Body of pancreas (tissue), 4 donors: ENCODE results near the gene HES2. TPM values are rescaled to one million over a fixed set of nuclear protein-coding genes. Genes with fewer than 3 reads are reported as not detected.

Experiments used
- ATAC-seq: fragments of 150-250 bp; one replicate; pipeline ENCODE4 v1.9.1; 2016
- DNase-seq, 4 donors: peaks; one replicate each; pipeline ENCODE4 v3.0.0-alpha.2; 2019
- H3K27ac ChIP-seq, 4 donors: fragments of 200-600 bp; sonication (generic); 1 replicate in 3 of 4; 2 replicates in 1 of 4; pipeline versions ENCODE4 v1.5.1 to v1.6.1; 2016 to 2019; ENCODE audit warnings: mild to moderate bottlenecking in 1 of 4, mixed read lengths in 1 of 4, moderate library complexity in 1 of 4
- H3K27me3 ChIP-seq, 2 donors: fragments of 200-600 bp; sonication (generic); one replicate each; pipeline ENCODE4 v1.6.0; 2016; ENCODE audit warnings: mild to moderate bottlenecking in 1 of 2
- H3K36me3 ChIP-seq, 2 donors: fragments of 200-600 bp; sonication (generic); replicated peaks in 1 of 2; 2 replicates each; pipeline ENCODE4 v1.5.1; 2016; ENCODE audit warnings: low read depth in 2 of 2; ENCODE audit not compliant: insufficient read depth in 1 of 2
- H3K4me1 ChIP-seq: fragments of 200-600 bp; sonication (generic); one replicate; pipeline ENCODE4 v1.6.0; 2016
- H3K4me3 ChIP-seq, 2 donors: fragments of 200-600 bp; sonication (generic); 1 replicate in 1 of 2; 2 replicates in 1 of 2; pipeline ENCODE4 v1.5.1; 2016 to 2019
- H3K9me3 ChIP-seq, 3 donors: fragments of 200-600 bp; sonication (generic); 1 replicate in 2 of 3; 2 replicates in 1 of 3; pipeline ENCODE4 v1.5.1; 2016
- POLR2A ChIP-seq, 3 donors: fragments of 450-650 bp; IDR thresholded peaks; one replicate each; pipeline ENCODE4 v1.6.1; 2016; ENCODE audit warnings: antibody characterized with exemption in 3 of 3, mild to moderate bottlenecking in 2 of 3
- WGBS, 2 donors: methylation state at CpG; one replicate each; pipeline ENCODE4 v1.1.5; 2017; 5-methylcytosine and 5-hydroxymethylcytosine counted together
- intact Hi-C: fragments of 100-400 bp; cut with DNase I; formaldehyde crosslinking; loops from one replicate; pipeline ENCODE4 v1.15.1; 2023
- total RNA-seq, 2 donors: library from RNA; depleted of rRNA; stranded (reverse); fragments of >200 nt; gene quantifications; one replicate each; pipeline ENCODE4 v1.1.0, GENCODE V29; 2016
- TF ChIP-seq, protein P1 (sequence below), 7 experiments: fragments of 450-650 bp in 4 of 7; fragments of 200-600 bp in 3 of 7; sonication (generic) in 3 of 7; IDR thresholded peaks; one replicate each; pipeline ENCODE4 v1.5.1; 2016 to 2019; ENCODE audit warnings: antibody characterized with exemption in 7 of 7

The HES2 gene
- total RNA-seq, 2 donors from 2014 or later, result 0.26 TPM; not detected in 1

DNA sequence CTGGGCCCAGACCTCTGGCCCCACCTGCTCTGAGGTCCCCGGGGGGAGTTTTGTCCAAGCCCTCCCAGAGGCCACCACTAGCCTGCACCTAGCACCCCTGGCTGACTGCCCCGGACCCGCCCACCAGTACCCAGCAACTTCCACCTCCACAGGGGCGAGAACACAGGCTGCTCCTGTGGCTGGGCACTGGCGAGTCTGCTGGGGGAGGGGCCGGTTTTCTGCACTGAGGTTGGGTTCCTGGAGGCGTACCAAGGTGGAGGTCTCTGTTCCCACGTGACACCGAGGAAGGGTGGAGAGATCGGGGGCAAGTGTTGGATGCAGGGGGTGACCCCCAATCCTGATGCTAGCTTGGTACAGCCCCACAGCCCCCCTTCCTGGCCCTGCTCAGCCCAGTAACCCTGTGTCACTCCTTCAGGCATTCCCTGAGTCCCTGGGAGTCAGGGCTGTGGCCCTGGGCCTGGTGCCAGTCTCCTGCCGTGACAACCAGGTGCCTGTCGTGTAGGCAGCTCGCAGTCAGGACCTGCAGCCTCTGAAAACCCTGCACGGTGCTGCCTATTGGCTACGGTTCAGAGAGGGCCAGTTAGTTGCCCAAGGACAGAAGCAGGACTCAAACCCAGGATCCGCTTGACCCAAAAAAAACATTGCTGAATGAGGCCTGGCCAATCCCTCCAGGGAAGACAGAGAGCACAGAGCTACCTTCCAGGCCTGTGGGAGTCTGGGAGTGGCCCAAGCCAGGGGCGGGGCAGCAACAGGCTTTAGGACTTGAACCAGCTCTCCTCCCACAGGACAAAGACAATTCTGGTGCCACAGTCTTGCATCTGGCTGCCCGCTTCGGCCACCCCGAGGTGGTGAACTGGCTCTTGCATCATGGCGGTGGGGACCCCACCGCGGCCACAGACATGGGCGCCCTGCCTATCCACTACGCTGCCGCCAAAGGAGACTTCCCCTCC is 8.0 kb upstream of the HES2 start:
- intact Hi-C loops, result no loop called here
- H3K9me3 ChIP-seq, result no peaks in the 10 kb centered on the region
- peaks cover 32% of the 10 kb centered on the region for H3K4me1 ChIP-seq
- H3K4me3 ChIP-seq, result no peak overlapping the region
- no peak overlapping the region for H3K27ac ChIP-seq
- 30 to 53% methylated on average over 13 to 26 of the region's 26 CpGs for WGBS, 2 donors
- no peaks in the 10 kb centered on the region for H3K36me3 ChIP-seq
- DNase-seq (peak; percentile 41 to 70 (median 57)), ATAC-seq (no peak)
- TF ChIP-seq POLR2A (IDR thresholded peaks at IDR 0.05), result no peak
- TF ChIP-seq, protein P1, sequence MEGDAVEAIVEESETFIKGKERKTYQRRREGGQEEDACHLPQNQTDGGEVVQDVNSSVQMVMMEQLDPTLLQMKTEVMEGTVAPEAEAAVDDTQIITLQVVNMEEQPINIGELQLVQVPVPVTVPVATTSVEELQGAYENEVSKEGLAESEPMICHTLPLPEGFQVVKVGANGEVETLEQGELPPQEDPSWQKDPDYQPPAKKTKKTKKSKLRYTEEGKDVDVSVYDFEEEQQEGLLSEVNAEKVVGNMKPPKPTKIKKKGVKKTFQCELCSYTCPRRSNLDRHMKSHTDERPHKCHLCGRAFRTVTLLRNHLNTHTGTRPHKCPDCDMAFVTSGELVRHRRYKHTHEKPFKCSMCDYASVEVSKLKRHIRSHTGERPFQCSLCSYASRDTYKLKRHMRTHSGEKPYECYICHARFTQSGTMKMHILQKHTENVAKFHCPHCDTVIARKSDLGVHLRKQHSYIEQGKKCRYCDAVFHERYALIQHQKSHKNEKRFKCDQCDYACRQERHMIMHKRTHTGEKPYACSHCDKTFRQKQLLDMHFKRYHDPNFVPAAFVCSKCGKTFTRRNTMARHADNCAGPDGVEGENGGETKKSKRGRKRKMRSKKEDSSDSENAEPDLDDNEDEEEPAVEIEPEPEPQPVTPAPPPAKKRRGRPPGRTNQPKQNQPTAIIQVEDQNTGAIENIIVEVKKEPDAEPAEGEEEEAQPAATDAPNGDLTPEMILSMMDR (IDR thresholded peaks at IDR 0.05), result no peak
- peaks cover 0 to 11% of the 10 kb centered on the region in 2 donors for H3K27me3 ChIP-seq

DNA sequence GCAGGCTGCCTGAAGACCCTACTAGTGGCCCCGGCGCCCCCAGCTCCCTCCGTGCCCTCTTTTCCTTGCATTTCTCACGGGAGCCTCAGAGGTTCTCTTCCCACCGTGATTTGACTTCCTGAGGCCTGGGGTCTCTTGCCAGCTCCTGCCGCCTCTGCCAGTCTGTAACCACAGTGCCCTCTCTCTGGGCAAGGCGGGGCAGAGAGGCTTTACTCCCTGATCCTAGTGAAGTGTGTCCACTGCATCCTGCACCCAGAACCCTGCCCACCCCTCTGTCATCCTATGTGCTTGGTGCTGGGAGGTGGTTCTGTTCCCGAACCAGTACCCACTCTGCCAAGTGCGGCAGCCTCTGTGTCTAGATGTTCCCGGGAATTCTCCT is 7.2 kb upstream of the HES2 start:
- Histone ChIP-seq H3K27ac (no peak overlapping the region), H3K27me3 (peaks cover 0 to 11% of the 10 kb centered on the region in 2 donors), H3K9me3 (no peaks in the 10 kb centered on the region), H3K4me3 (no peak overlapping the region), H3K4me1 (peaks cover 32% of the 10 kb centered on the region), H3K36me3 (no peaks in the 10 kb centered on the region)
- TF ChIP-seq, protein P1 (IDR thresholded peaks at IDR 0.05), result no peak
- no peak for TF ChIP-seq POLR2A (IDR thresholded peaks at IDR 0.05)
- DNase-seq, result no peak
- no peak for ATAC-seq
- intact Hi-C loops, result no loop called here
- 80 to 83% methylated on average over 7 to 10 of the region's 10 CpGs for WGBS, 2 donors

DNA sequence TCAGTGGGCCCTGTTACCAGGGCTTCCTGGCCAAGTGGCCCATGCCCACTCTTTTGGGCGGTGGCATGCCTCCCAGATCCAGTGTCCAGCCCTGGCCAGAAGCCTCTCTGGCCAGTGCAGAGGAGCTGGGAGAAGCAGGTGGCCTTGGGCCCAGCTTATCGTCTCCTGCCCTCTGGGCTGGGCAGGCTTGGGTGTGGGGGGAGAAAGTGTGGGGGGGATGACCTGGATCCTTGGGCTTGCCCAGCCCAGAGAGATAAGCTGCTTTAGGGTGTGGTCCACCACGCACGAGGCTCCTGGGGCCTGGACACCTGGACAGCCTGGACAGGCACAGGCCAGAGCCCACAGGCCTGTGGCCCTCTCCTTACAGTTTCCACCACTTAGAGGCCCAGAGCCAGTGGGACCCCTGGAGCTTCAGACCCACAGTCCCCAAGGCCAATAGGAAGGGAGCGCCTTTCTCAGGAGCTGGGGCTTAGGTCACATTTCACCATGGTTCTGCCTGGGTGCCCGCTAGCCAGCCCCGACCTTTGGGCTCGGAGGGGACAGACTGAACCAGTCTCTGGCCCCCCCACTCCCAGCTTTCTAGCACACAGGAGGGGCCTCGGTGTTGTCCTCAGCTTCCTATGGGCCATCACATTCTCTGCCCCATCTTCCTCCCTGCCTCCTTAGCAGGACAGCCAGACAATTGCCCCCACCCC is 6.7 kb upstream of the HES2 start:
- TF ChIP-seq, protein P1 (IDR thresholded peaks at IDR 0.05), result no peak
- no peak for TF ChIP-seq POLR2A (IDR thresholded peaks at IDR 0.05)
- 72 to 78% methylated on average over 3 to 9 of the region's 9 CpGs for WGBS, 2 donors
- Histone ChIP-seq H3K4me1 (peaks cover 32% of the 10 kb centered on the region), H3K4me3 (no peak overlapping the region), H3K27ac (no peak overlapping the region), H3K9me3 (no peaks in the 10 kb centered on the region), H3K36me3 (no peaks in the 10 kb centered on the region), H3K27me3 (peaks cover 0 to 11% of the 10 kb centered on the region in 2 donors)
- ATAC-seq (no peak), DNase-seq (no peak)
- intact Hi-C loops, result no loop called here

DNA sequence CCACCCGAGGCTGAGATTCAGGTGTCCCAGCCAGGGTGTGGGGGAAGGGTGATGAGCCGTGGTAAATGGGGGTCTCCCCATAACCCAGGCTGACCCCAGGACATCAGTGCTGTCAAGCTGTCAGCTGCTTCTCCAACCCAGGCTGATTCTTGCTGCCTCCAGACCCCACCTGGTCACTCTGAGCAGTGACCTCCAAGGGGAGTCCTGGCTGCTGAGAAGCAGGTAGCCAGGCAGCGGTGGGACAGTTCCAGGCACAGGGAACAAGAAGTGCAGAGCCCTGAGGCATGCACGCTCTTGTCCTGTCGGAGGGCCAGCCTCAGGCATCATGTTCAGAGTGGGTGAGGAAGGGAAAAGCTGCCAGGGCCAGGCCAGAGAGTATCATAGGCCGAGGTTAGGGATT is 5.9 kb upstream of the HES2 start:
- peaks cover 0 to 13% of the 10 kb centered on the region in 2 donors for H3K27me3 ChIP-seq
- intact Hi-C loops, result no loop called here
- no peak for TF ChIP-seq POLR2A (IDR thresholded peaks at IDR 0.05)
- TF ChIP-seq, protein P1 (IDR thresholded peaks at IDR 0.05), result no peak
- H3K36me3 ChIP-seq, result no peaks in the 10 kb centered on the region
- DNase-seq (no peak), ATAC-seq (no peak)
- no peak overlapping the region for H3K4me3 ChIP-seq
- H3K27ac ChIP-seq, result no peak overlapping the region
- WGBS, 2 donors, result 66 to 71% methylated on average over 4 to 6 of the region's 6 CpGs
- no peaks in the 10 kb centered on the region for H3K9me3 ChIP-seq
- peaks cover 32% of the 10 kb centered on the region for H3K4me1 ChIP-seq
